Measurements from ENCODE around the gene PRDM16. TPM values are rescaled to one million over a fixed set of nuclear protein-coding genes. Genes with fewer than 3 reads are reported as not detected.

PRDM16 gene
- total and polyA plus RNA-seq, 2 of the 8 experiments (the other 6 are each of a cell fraction or from before 2014, with no cell fraction given), result 0.39 to 0.43 TPM

GRCh38 chr1:3129133-3129490 is 60.1 kb downstream of the PRDM16 start (continued):
- TF ChIP-seq MAFK (IDR thresholded peaks at IDR 0.05; ENCODE audit: low read depth, low read length) (no peak), SP4 (IDR thresholded peaks at IDR 0.05; ENCODE audit: low read length) (no peak), USF2 (IDR thresholded peaks at IDR 0.05; ENCODE audit: low read length) (no peak), PHF8 (conservative IDR thresholded peaks at IDR 0.05; ENCODE audit: low read depth, low read length) (no peak), CBX5 (IDR thresholded peaks at IDR 0.05; ENCODE audit: low read depth, low read length) (no peak)

All from H1 (cell line).